Calu3 (cell line): ENCODE data around the gene MAN2A2. TPM values are rescaled to one million over a fixed set of nuclear protein-coding genes. Genes with fewer than 3 reads are reported as not detected.

ENCODE experiments used
- BruUV-seq: library from RNA; stranded (reverse); fragments of 400-500 nt; replicated peaks from 2 replicates; lab custom pipeline; 2021; lab: Mats Ljungman, UMichigan
- CTCF ChIA-PET: fragments of 300-600 bp; sonication (Branson Sonifier 250); formaldehyde crosslinking; loops from one replicate; lab custom pipeline; 2022; ENCODE audit warnings: antibody characterized with exemption; lab: Charles Lee
- DNase-seq: peaks from one replicate; pipeline ENCODE4 v3.0.0; 2022
- H3K27ac Mint-ChIP-seq: one replicate; pipeline ENCODE4 v1.8.0; 2022; ENCODE audit warnings: mixed read lengths; ENCODE audit not compliant: unreplicated experiment
- H3K27me3 Mint-ChIP-seq: one replicate; pipeline ENCODE4 v1.8.0; 2022; ENCODE audit warnings: mixed read lengths; ENCODE audit not compliant: unreplicated experiment
- H3K36me3 Mint-ChIP-seq: one replicate; pipeline ENCODE4 v1.8.0; 2022; ENCODE audit warnings: mild to moderate bottlenecking, moderate library complexity, mixed read lengths; ENCODE audit not compliant: insufficient read depth, unreplicated experiment
- H3K4me1 Mint-ChIP-seq: one replicate; pipeline ENCODE4 v1.8.0; 2022; ENCODE audit warnings: mild to moderate bottlenecking, low read depth, mixed read lengths; ENCODE audit not compliant: unreplicated experiment
- H3K4me3 Mint-ChIP-seq: one replicate; pipeline ENCODE4 v1.8.0; 2022; ENCODE audit warnings: mild to moderate bottlenecking, low read depth, moderate library complexity, mixed read lengths; ENCODE audit not compliant: unreplicated experiment
- H3K9me3 Mint-ChIP-seq: one replicate; pipeline ENCODE4 v1.8.0; 2022; ENCODE audit warnings: low read depth, mixed read lengths; ENCODE audit not compliant: unreplicated experiment
- intact Hi-C: fragments of 100-400 bp; cut with micrococcal nuclease; formaldehyde crosslinking; loops from one replicate; pipeline ENCODE4 v1.10.0; 2022; ENCODE audit not compliant: unreplicated experiment
- total RNA-seq: library from RNA; stranded (reverse); gene quantifications from 2 replicates; pipeline ENCODE4 v1.2.3, GENCODE V29; 2022
- TF ChIP-seq, protein P1 (sequence below): fragments of 200-600 bp; IDR thresholded peaks from one replicate; pipeline ENCODE4 v1.8.0; 2022; ENCODE audit warnings: antibody characterized with exemption; ENCODE audit not compliant: unreplicated experiment

Gene MAN2A2
- total RNA-seq, 1 experiment from 2014 or later = 58.5 TPM

DNA sequence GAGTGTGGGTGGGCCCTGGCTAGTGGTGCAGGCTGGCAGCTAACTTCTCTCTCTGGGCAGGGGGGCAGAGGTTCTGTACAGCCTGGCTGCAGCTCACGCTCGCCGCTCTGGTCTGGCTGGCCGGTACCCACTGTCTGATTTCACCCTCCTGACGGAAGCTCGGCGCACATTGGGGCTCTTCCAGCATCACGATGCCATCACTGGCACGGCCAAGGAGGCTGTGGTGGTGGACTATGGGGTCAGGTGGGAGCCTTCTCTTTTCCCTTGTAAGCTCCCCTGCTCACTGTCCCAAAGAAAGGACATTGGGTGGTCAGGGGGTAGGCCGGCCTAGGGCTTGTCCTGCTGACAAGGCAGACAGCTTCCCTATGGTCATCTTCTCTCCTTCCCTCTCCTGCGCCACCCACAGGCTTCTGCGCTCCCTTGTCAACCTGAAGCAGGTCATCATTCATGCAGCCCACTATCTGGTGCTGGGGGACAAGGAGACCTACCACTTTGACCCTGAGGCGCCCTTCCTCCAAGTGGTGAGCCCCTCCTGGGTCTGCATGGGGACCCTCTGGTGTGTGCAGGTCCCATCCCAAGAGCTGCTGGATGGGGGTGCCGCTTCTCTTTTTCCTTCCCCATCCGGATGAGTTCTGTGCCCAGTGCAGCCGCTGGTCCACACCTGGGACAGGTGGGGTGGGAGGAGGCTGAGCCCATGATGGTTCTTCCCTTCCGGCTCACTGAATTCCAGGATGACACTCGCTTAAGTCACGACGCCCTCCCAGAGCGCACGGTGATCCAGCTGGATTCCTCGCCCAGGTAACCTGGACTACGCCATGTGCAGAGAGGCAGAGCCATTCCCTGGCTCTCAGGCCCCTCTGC lies 7.6 kb downstream of the MAN2A2 start:
- H3K27me3 Mint-ChIP-seq = no peaks in the 10 kb centered on the region
- peaks cover 21% of the 10 kb centered on the region for H3K36me3 Mint-ChIP-seq
- no peak overlapping the region for H3K4me3 Mint-ChIP-seq
- no TSS peak for BruUV-seq
- TF ChIP-seq, protein P1, sequence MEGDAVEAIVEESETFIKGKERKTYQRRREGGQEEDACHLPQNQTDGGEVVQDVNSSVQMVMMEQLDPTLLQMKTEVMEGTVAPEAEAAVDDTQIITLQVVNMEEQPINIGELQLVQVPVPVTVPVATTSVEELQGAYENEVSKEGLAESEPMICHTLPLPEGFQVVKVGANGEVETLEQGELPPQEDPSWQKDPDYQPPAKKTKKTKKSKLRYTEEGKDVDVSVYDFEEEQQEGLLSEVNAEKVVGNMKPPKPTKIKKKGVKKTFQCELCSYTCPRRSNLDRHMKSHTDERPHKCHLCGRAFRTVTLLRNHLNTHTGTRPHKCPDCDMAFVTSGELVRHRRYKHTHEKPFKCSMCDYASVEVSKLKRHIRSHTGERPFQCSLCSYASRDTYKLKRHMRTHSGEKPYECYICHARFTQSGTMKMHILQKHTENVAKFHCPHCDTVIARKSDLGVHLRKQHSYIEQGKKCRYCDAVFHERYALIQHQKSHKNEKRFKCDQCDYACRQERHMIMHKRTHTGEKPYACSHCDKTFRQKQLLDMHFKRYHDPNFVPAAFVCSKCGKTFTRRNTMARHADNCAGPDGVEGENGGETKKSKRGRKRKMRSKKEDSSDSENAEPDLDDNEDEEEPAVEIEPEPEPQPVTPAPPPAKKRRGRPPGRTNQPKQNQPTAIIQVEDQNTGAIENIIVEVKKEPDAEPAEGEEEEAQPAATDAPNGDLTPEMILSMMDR = no peak
- DNase-seq = no peak
- no peaks in the 10 kb centered on the region for H3K9me3 Mint-ChIP-seq
- CTCF ChIA-PET = no interaction called here
- no peaks in the 10 kb centered on the region for H3K4me1 Mint-ChIP-seq
- intact Hi-C loops = no loop called here
- no peak overlapping the region for H3K27ac Mint-ChIP-seq

DNA sequence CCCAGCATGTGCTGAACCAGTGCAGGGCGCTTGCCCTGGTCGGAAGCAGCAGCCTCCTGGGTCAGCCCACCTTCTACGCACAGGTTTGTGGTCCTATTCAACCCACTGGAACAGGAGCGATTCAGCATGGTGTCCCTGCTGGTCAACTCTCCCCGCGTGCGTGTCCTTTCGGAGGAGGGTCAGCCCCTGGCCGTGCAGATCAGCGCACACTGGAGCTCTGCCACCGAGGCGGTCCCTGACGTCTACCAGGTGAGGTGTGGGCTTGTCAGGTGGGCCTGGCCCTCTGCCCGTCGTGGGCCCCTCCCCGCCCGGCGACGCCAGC lies 8.2 kb downstream of the MAN2A2 start:
- Mint-ChIP-seq H3K4me1 (no peaks in the 10 kb centered on the region), H3K36me3 (peaks cover 21% of the 10 kb centered on the region), H3K27me3 (no peaks in the 10 kb centered on the region), H3K9me3 (no peaks in the 10 kb centered on the region), H3K4me3 (no peak overlapping the region), H3K27ac (no peak overlapping the region)
- TF ChIP-seq, protein P1 = no peak
- intact Hi-C loops = no loop called here
- no peak for DNase-seq
- CTCF ChIA-PET = no interaction called here
- BruUV-seq = no TSS peak

DNA sequence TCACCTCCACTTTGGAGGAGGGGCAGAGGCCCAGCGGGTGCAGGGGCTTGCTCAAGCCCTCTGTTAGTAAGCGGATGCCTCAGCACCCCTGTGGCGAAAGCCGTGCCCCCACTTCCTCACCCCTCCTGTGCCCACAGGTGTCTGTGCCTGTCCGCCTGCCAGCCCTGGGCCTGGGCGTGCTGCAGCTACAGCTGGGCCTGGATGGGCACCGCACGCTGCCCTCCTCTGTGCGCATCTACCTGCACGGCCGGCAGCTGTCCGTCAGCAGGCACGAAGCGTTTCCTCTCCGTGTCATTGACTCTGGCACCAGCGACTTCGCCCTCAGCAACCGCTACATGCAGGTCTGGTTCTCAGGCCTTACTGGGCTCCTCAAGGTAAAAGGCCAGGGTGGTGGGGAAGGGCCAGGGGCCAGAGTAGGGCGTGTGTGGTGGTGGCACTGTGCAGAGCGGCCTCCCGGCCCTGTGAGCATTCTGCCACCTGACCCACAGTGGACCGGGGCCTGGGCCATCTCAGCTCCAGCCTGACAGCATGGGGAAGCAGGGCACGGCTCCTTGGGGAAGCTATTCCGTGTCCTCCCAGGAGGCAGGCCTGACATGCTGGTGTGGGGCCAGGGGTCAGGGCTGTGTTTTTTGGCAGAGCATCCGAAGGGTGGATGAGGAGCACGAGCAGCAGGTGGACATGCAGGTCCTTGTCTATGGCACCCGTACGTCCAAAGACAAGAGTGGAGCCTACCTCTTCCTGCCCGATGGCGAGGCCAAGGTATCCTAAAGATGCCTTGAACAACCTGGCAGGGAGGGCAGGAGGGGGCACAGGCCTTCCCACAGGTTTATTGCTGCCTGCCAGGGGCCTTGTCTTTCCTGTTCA lies 9.0 kb downstream of the MAN2A2 start:
- CTCF ChIA-PET = no interaction called here
- no TSS peak for BruUV-seq
- H3K27me3 Mint-ChIP-seq = no peaks in the 10 kb centered on the region
- no peak for DNase-seq
- no peaks in the 10 kb centered on the region for H3K9me3 Mint-ChIP-seq
- H3K4me3 Mint-ChIP-seq = no peak overlapping the region
- intact Hi-C loops = no loop called here
- no peak overlapping the region for H3K27ac Mint-ChIP-seq
- peaks cover 21% of the 10 kb centered on the region for H3K36me3 Mint-ChIP-seq
- TF ChIP-seq, protein P1 = no peak
- H3K4me1 Mint-ChIP-seq = no peaks in the 10 kb centered on the region

DNA sequence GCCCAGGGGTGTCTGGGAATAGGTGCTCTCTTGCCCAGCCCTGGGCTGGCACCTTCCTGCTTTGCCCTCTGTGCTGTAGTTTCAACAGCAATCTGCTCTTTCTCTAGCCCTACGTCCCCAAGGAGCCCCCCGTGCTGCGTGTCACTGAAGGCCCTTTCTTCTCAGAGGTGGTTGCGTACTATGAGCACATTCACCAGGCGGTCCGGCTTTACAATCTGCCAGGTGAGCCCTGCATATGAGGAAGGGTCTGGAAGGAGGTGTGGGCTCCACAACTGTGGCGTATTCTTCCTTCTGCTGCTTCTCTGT lies 9.6 kb downstream of the MAN2A2 start:
- H3K27me3 Mint-ChIP-seq = no peaks in the 10 kb centered on the region
- no peak for DNase-seq
- BruUV-seq = no TSS peak
- no peaks in the 10 kb centered on the region for H3K9me3 Mint-ChIP-seq
- no peaks in the 10 kb centered on the region for H3K4me1 Mint-ChIP-seq
- TF ChIP-seq, protein P1 = no peak
- H3K4me3 Mint-ChIP-seq = no peak overlapping the region
- intact Hi-C loops = no loop called here
- CTCF ChIA-PET = no interaction called here
- peaks cover 21% of the 10 kb centered on the region for H3K36me3 Mint-ChIP-seq
- H3K27ac Mint-ChIP-seq = no peak overlapping the region
